ENCODE results near the gene ALX4.

Gene ALX4

DNA sequence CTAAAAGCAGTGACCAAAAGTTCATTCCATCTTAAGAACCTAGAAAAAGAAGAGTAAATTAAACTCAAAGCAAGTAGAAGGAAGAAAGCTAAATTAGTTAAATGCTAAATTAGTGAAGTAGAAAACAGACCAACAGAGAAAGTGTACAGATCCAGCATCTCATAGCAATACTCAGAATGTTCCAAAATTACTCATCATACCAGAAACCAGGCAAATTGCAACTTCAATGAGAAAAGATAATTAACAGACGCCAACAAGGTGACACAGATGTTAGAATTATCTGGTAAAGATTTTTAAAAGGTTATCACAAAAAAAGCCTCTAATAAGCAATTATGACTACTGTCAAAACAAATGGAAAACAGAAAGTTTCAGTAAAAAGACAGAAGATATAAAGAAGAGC, 96.8 kb downstream of the ALX4 start:
- no peaks in the 10 kb centered on the region for H3K27me3 ChIP-seq
- no peaks in the 10 kb centered on the region for H3K36me3 ChIP-seq
- no peak for TF ChIP-seq CTCF (IDR thresholded peaks at IDR 0.05)
- no peak overlapping the region for H3K27ac ChIP-seq
- no peaks in the 10 kb centered on the region for H3K4me1 ChIP-seq (ENCODE audit: control insufficient read depth in 1 of 2, insufficient read depth in 1 of 2, low read depth in 1 of 2, low read length in 1 of 2)
- no peak overlapping the region for H3K4me3 ChIP-seq (ENCODE audit: low read depth in 1 of 2, low read length in 1 of 2)
- no peaks in the 10 kb centered on the region for H3K9me3 ChIP-seq

GRCh38 chr11:44212128-44212527, 97.8 kb downstream of the ALX4 start:
- Histone ChIP-seq H3K9me3 (no peaks in the 10 kb centered on the region), H3K27ac (no peak overlapping the region), H3K27me3 (no peaks in the 10 kb centered on the region), H3K4me1 (ENCODE audit: control insufficient read depth in 1 of 2, insufficient read depth in 1 of 2, low read depth in 1 of 2, low read length in 1 of 2) (no peaks in the 10 kb centered on the region), H3K36me3 (no peaks in the 10 kb centered on the region), H3K4me3 (ENCODE audit: low read depth in 1 of 2, low read length in 1 of 2) (no peak overlapping the region)
- TF ChIP-seq CTCF (IDR thresholded peaks at IDR 0.05) = no peak
